ENCODE measurements around the gene PINK1. TPM values are rescaled to one million over a fixed set of nuclear protein-coding genes. Genes with fewer than 3 reads are reported as not detected.

Gene PINK1
- total RNA-seq, 1 experiment from 2014 or later, result 17.0 TPM

DNA sequence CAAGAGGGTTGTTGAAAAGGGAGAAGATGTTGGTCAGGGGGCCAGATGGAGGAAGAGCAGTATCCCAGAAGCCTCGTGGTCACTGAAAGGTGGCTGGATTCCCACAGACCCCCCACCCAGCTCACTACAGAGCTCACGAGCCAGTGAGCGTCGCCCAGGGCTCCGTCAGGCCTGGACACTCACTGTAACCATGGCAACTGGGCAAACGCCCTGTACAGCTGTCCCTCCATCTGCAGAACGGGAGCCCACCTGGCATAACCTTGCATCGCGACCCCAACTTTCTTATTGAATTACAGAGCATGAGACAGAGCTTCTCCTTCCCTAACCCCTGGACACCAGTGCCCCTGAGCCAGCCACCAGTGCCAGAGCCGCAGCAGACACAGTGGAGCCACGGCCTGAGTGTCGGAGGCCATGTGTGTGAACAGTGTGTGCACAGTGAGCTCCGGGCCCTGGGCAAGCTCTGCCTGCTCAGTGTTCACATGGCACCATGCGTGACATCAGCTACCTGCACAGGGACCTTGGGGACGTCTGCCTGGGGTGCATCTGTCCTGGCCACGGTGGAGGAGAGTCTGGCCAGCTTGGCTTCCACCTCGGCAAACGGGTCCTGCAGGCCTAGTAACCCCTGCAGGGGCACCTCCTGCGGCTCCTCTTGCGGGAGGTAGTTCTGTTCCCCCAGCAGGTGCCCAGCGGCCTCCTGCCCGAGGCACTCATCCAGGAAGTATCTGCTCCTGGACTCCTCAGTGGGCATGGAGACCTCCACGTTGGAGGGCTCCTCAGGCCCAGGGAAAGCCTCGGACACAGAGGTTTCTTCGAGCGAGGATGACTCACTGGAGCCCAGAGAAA, 53.8 kb downstream of the PINK1 start:
- H3K9me3 ChIP-seq (ENCODE audit: control insufficient read depth, low read depth, low read length), result no peaks in the 10 kb centered on the region
- H2BK12ac ChIP-seq (ENCODE audit: insufficient read length, low read depth, low read length), result no peak overlapping the region
- no peak overlapping the region for H4K8ac ChIP-seq (replicated peaks; ENCODE audit: insufficient read length, low read depth, low read length)
- no peak overlapping the region for H2AK5ac ChIP-seq (ENCODE audit: insufficient read length, low read length)
- Mint-ChIP-seq H3K27me3 (ENCODE audit: low read depth) (no peaks in the 10 kb centered on the region; the same call in 1 of the 2 replicates), H3K4me1 (peaks cover 3% of the 10 kb centered on the region in 2 experiments; a peak in 2 of 4 replicates), H3K4me3 (no peak overlapping the region), H3K27ac (no peak overlapping the region), H3K36me3 (ENCODE audit: insufficient read depth in 1 of 3, low read depth in 3 of 3) (peaks cover 0 to 9% (median 2%) of the 10 kb centered on the region in 3 experiments; a peak in 3 of 7 replicates), H3K9me3 (no peaks in the 10 kb centered on the region)
- no peak overlapping the region for H2BK15ac ChIP-seq (ENCODE audit: low read depth, low read length)
- no peaks in the 10 kb centered on the region for H3K79me1 ChIP-seq (ENCODE audit: insufficient read depth, low read depth, low read length, poor library complexity, severe bottlenecking)
- H3K56ac ChIP-seq (ENCODE audit: insufficient read length, low read depth, low read length), result no peak overlapping the region
- no peak overlapping the region for H3K18ac ChIP-seq (ENCODE audit: insufficient read length, low read depth, low read length)
- no peak overlapping the region for H3K27ac ChIP-seq (ENCODE audit: insufficient read length, low read depth, low read length)
- no peaks in the 10 kb centered on the region for H3K27me3 ChIP-seq (ENCODE audit: insufficient read depth, low read length)
- H3K4me2 ChIP-seq (ENCODE audit: insufficient read depth, insufficient read length, low read length), result no peak overlapping the region
- H4K91ac ChIP-seq (ENCODE audit: insufficient read length, low read depth, low read length), result no peak overlapping the region
- TF ChIP-seq, protein P1, sequence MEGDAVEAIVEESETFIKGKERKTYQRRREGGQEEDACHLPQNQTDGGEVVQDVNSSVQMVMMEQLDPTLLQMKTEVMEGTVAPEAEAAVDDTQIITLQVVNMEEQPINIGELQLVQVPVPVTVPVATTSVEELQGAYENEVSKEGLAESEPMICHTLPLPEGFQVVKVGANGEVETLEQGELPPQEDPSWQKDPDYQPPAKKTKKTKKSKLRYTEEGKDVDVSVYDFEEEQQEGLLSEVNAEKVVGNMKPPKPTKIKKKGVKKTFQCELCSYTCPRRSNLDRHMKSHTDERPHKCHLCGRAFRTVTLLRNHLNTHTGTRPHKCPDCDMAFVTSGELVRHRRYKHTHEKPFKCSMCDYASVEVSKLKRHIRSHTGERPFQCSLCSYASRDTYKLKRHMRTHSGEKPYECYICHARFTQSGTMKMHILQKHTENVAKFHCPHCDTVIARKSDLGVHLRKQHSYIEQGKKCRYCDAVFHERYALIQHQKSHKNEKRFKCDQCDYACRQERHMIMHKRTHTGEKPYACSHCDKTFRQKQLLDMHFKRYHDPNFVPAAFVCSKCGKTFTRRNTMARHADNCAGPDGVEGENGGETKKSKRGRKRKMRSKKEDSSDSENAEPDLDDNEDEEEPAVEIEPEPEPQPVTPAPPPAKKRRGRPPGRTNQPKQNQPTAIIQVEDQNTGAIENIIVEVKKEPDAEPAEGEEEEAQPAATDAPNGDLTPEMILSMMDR (conservative IDR thresholded peaks at IDR 0.05), result no peak
- H2BK120ac ChIP-seq (ENCODE audit: low read depth, low read length, poor library complexity, severe bottlenecking), result no peak overlapping the region
- no peak overlapping the region for H3K14ac ChIP-seq (ENCODE audit: insufficient read depth, low read length)
- no peaks in the 10 kb centered on the region for H3K23me2 ChIP-seq (ENCODE audit: insufficient read length, low read depth, low read length, poor library complexity, severe bottlenecking)
- H3K23ac ChIP-seq (ENCODE audit: insufficient read length, low read depth, low read length), result no peak overlapping the region
- no peaks in the 10 kb centered on the region for H3K4me1 ChIP-seq (ENCODE audit: insufficient read depth, low read length)
- no peaks in the 10 kb centered on the region for H4K20me1 ChIP-seq (ENCODE audit: control insufficient read depth, insufficient read depth, insufficient read length)
- no peak overlapping the region for H4K5ac ChIP-seq (ENCODE audit: insufficient read length, low read depth, low read length)
- H3K79me2 ChIP-seq (ENCODE audit: insufficient read depth, low read length), result no peaks in the 10 kb centered on the region
- H2AFZ ChIP-seq (ENCODE audit: low read length), result no peak overlapping the region
- no peak overlapping the region for H2BK5ac ChIP-seq (ENCODE audit: insufficient read length, low read length)
- H2BK20ac ChIP-seq (ENCODE audit: low read depth, low read length, poor library complexity, severe bottlenecking), result no peak overlapping the region
- DNase-seq, result no peak
- H3K9ac ChIP-seq (ENCODE audit: extremely low read depth, insufficient read length, low read length), result no peak overlapping the region
- no peak overlapping the region for H3K4ac ChIP-seq (ENCODE audit: low read depth, low read length)
- no peak overlapping the region for H3T11ph ChIP-seq (ENCODE audit: low read length)
- no CpG with 5 or more reads among the region's 26 CpGs for WGBS (ENCODE audit: extremely low coverage, insufficient read length, low lambda C conversion rate)
